ENCODE measurements around the gene RHOF. TPM values are rescaled to one million over a fixed set of nuclear protein-coding genes. Genes with fewer than 3 reads are reported as not detected.

The RHOF gene
- total RNA-seq, 6 experiments from 2014 or later, result 3.7 to 16.2 (median 5.0) TPM

- TF ChIP-seq CTCF (IDR thresholded peaks at IDR 0.05) (no peak), POLR2A (IDR thresholded peaks at IDR 0.05) (peak; percentile 99)
- Histone ChIP-seq H3K4me1 (peaks cover 0 to 28% (median 5%) of the 10 kb centered on the region in 4 donors), H3K27ac (peak overlapping the region; percentile 100), H3K9me3 (no peaks in the 10 kb centered on the region), H3K27me3 (no peaks in the 10 kb centered on the region), H3K36me3 (peaks cover 0 to 3% (median under 1%) of the 10 kb centered on the region in 4 donors), H3K4me3 (peak overlapping the region; percentile 65 to 83 (median 67))
- DNase-seq (peak; percentile 90 to 93 (median 93)), ATAC-seq (peak; percentile 41 to 46 (median 44))
- intact Hi-C loops (cut with DNase I), result loop anchor here in 1 of 2 donors (10.0 kb wide), 1 partner anchor 82 kb away; the partner anchor contains the start of gene PSMD9
- 0% methylated on average over 34 of the region's 65 CpGs for WGBS (ENCODE audit: insufficient coverage, low coverage, low lambda C conversion rate, missing lambda C conversion rate)
Observed at GRCh38 chr12:121802843-121803698, 9.6 kb upstream of the RHOF start.

- peak overlapping the region; percentile 100 for H3K27ac ChIP-seq
- WGBS (ENCODE audit: insufficient coverage, low coverage, low lambda C conversion rate, missing lambda C conversion rate), result 0% methylated on average over 1 of the region's 1 CpG
- H3K4me3 ChIP-seq, result peak overlapping the region; percentile 65 to 83 (median 67)
- ATAC-seq (no peak), DNase-seq (no peak)
- no peaks in the 10 kb centered on the region for H3K9me3 ChIP-seq
- no peaks in the 10 kb centered on the region for H3K36me3 ChIP-seq
- H3K4me1 ChIP-seq, result peaks cover 0 to 30% (median 4%) of the 10 kb centered on the region in 4 donors
- intact Hi-C loops (cut with DNase I), result loop anchor here in 1 of 2 donors (10.0 kb wide), 1 partner anchor 82 kb away; the partner anchor contains the start of gene PSMD9
- no peaks in the 10 kb centered on the region for H3K27me3 ChIP-seq
- TF ChIP-seq CTCF (IDR thresholded peaks at IDR 0.05) (no peak), POLR2A (IDR thresholded peaks at IDR 0.05) (no peak)
Observed at GRCh38 chr12:121802485-121802842, 9.0 kb upstream of the RHOF start.

- TF ChIP-seq POLR2A (IDR thresholded peaks at IDR 0.05), result no peak
- TF ChIP-seq CTCF (IDR thresholded peaks at IDR 0.05), result no peak
- intact Hi-C loops (cut with DNase I), result loop anchor here in 1 of 2 donors (10.0 kb wide), 1 partner anchor 83 kb away; the partner anchor contains the start of gene PSMD9
- H3K9me3 ChIP-seq, result no peaks in the 10 kb centered on the region
- no peaks in the 10 kb centered on the region for H3K27me3 ChIP-seq
- no peaks in the 10 kb centered on the region for H3K36me3 ChIP-seq
- peak overlapping the region; percentile 65 to 83 (median 67) for H3K4me3 ChIP-seq
- no peak for ATAC-seq
- peak overlapping the region; percentile 100 for H3K27ac ChIP-seq
- peaks cover 0 to 28% (median under 1%) of the 10 kb centered on the region in 4 donors for H3K4me1 ChIP-seq
- 2% methylated on average over 18 of the region's 18 CpGs for WGBS (ENCODE audit: insufficient coverage, low coverage, low lambda C conversion rate, missing lambda C conversion rate)
- DNase-seq, result peak in 1 of 3 donors; percentile 16
Observed at GRCh38 chr12:121801595-121802484, 8.4 kb upstream of the RHOF start.
